CD4-positive, alpha-beta T cell (primary cell): Measurements from ENCODE around the gene ACSL5. TPM values are rescaled to one million over a fixed set of nuclear protein-coding genes. Genes with fewer than 3 reads are reported as not detected.
A peak's percentile ranks its signal among the peaks of the same experiment; 100 is the strongest.

Source experiments
- ATAC-seq: fragments of 200-7000 bp; cut with Tn5 transposase; one replicate; pipeline ENCODE4 v1.10.0; 2022; ENCODE audit warnings: mild to moderate bottlenecking; ENCODE audit not compliant: poor library complexity
- CTCF ChIA-PET: fragments of 350-600 bp; sonication (Branson Sonifier 250); formaldehyde crosslinking; loops from one replicate; lab custom pipeline; 2021; ENCODE audit warnings: antibody characterized with exemption, inconsistent platforms; lab: Charles Lee
- POLR2A ChIA-PET: fragments of 350-600 bp; sonication (Branson Sonifier 250); formaldehyde crosslinking; loops from one replicate; lab custom pipeline; 2021; ENCODE audit warnings: antibody characterized with exemption, inconsistent platforms; lab: Charles Lee
- DNase-seq, 14 experiments: peaks; one replicate each; pipeline ENCODE4 v3.0.0-alpha.2; 2013 to 2020; ENCODE audit warnings: mixed read lengths in 2 of 14
- H3K27ac ChIP-seq, 2 donors: one replicate each; pipeline versions ENCODE4 v1.5.1 to v1.7.0; 2013; ENCODE audit warnings: low read length in 2 of 2, low read depth in 1 of 2, mild to moderate bottlenecking in 1 of 2
- H3K27me3 ChIP-seq, 2 experiments: 1 replicate in 1 of 2; 2 replicates in 1 of 2; pipeline versions ENCODE4 v1.6.1 to v1.7.0; 2013; ENCODE audit warnings: low read length in 2 of 2, control low read depth in 1 of 2, mild to moderate bottlenecking in 1 of 2, moderate library complexity in 1 of 2; ENCODE audit not compliant: insufficient read depth in 2 of 2, control insufficient read depth in 1 of 2
- H3K36me3 ChIP-seq: one replicate; pipeline ENCODE4 v1.6.1; 2013; ENCODE audit warnings: low read length, control low read depth; ENCODE audit not compliant: insufficient read depth
- H3K4me1 ChIP-seq: one replicate; pipeline ENCODE4 v1.6.1; 2013; ENCODE audit warnings: low read length, control low read depth; ENCODE audit not compliant: insufficient read depth
- H3K4me3 ChIP-seq: one replicate; pipeline ENCODE4 v1.5.1; 2013; ENCODE audit warnings: mild to moderate bottlenecking, low read length, moderate library complexity
- H3K9me3 ChIP-seq, 2 experiments: 1 replicate in 1 of 2; 2 replicates in 1 of 2; pipeline versions ENCODE4 v1.6.1 to v1.7.0; 2013; ENCODE audit warnings: low read length in 2 of 2, mild to moderate bottlenecking in 2 of 2, control low read depth in 1 of 2, moderate library complexity in 1 of 2; ENCODE audit not compliant: control insufficient read depth in 1 of 2, insufficient read depth in 1 of 2
- H3K27ac Mint-ChIP-seq: one replicate; pipeline ENCODE4 v1.8.0; 2020; ENCODE audit warnings: mixed read lengths
- H3K27me3 Mint-ChIP-seq: one replicate; pipeline ENCODE4 v1.8.0; 2021; ENCODE audit warnings: mixed read lengths
- H3K36me3 Mint-ChIP-seq: one replicate; pipeline ENCODE4 v1.8.0; 2021; ENCODE audit warnings: low read depth, mixed read lengths
- H3K4me1 Mint-ChIP-seq: one replicate; pipeline ENCODE4 v1.8.0; 2021; ENCODE audit warnings: low read depth, mixed read lengths
- H3K4me3 Mint-ChIP-seq: one replicate; pipeline ENCODE4 v1.8.0; 2020; ENCODE audit warnings: mild to moderate bottlenecking, mixed read lengths
- H3K9me3 Mint-ChIP-seq: one replicate; pipeline ENCODE4 v1.8.0; 2020; ENCODE audit warnings: mixed read lengths
- intact Hi-C, 2 experiments: fragments of 100-400 bp; cut with DNase I in 1 of 2; cut with micrococcal nuclease in 1 of 2; formaldehyde crosslinking; loops; one replicate each; pipeline versions ENCODE4 v1.15.1 to v1.9.0; 2023 to 2025; cut with DNase I, micrococcal nuclease
- total RNA-seq, 174 experiments: library from RNA in 2 of 174; stranded (reverse) in 2 of 174; gene quantifications; one replicate each; pipeline ENCODE4 v1.2.3 and lab custom pipeline; 2021 to 2026
- TF ChIP-seq, protein P1 (sequence below): fragments of 200-600 bp; IDR thresholded peaks from one replicate; pipeline ENCODE4 v1.8.0; 2022; ENCODE audit warnings: antibody characterized with exemption, mild to moderate bottlenecking

Gene ACSL5
- total RNA-seq, 2 experiments from 2014 or later: 11.4 to 14.1 TPM

- no peaks in the 10 kb centered on the region for H3K9me3 ChIP-seq
- Mint-ChIP-seq H3K4me3 (no peak overlapping the region), H3K9me3 (no peaks in the 10 kb centered on the region), H3K27me3 (no peaks in the 10 kb centered on the region), H3K27ac (peak overlapping the region; percentile 72), H3K36me3 (peaks cover 9% of the 10 kb centered on the region), H3K4me1 (peaks cover 58% of the 10 kb centered on the region)
- intact Hi-C loops: no loop called here
- CTCF ChIA-PET: interaction anchor here (1.2 to 1.3 kb wide), 3 partner anchors 11 to 14 kb away, joined by 3 to 5 read pairs (median 4); no protein-coding TSS in a partner anchor
- no peaks in the 10 kb centered on the region for H3K27me3 ChIP-seq
- no peak overlapping the region for H3K4me3 ChIP-seq
- peaks cover under 1% of the 10 kb centered on the region for H3K36me3 ChIP-seq
- TF ChIP-seq, protein P1, sequence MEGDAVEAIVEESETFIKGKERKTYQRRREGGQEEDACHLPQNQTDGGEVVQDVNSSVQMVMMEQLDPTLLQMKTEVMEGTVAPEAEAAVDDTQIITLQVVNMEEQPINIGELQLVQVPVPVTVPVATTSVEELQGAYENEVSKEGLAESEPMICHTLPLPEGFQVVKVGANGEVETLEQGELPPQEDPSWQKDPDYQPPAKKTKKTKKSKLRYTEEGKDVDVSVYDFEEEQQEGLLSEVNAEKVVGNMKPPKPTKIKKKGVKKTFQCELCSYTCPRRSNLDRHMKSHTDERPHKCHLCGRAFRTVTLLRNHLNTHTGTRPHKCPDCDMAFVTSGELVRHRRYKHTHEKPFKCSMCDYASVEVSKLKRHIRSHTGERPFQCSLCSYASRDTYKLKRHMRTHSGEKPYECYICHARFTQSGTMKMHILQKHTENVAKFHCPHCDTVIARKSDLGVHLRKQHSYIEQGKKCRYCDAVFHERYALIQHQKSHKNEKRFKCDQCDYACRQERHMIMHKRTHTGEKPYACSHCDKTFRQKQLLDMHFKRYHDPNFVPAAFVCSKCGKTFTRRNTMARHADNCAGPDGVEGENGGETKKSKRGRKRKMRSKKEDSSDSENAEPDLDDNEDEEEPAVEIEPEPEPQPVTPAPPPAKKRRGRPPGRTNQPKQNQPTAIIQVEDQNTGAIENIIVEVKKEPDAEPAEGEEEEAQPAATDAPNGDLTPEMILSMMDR: no peak
- no peak for DNase-seq
- no peak for ATAC-seq
- peak overlapping the region; percentile 49 to 65 for H3K27ac ChIP-seq
- POLR2A ChIA-PET: interaction anchor here (5.9 kb wide), 1 partner anchor 13 kb away, joined by 40 read pairs; no protein-coding TSS in a partner anchor
- H3K4me1 ChIP-seq: peaks cover 19% of the 10 kb centered on the region
Measured at GRCh38 chr10:112388548-112388947, 14.6 kb downstream of the ACSL5 start.

DNA sequence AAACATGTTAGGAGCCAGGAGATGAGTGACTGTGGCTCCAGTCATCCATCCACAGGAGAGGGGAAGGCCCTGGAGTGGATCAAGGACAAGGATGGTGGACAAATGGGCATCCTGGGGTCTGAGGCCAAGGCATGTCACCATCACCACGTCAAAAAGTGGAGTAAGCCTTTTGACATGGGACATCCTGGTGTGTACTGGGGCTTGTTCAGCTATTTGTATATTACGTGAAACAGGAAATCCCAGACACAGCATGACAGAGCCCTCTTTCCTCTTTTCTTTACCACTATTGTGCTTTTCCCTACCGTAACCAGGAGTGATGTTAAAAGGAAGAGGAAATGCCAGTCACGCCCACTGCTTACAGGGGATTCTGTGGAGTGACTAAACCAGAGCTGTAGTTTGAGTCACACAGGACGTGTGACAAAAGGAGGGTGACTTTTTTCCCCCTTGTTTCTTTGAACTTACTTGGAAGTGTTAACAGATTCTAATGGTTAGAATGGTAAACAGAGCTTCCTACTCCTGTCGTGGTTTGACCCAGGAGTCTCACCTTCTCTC is 15.4 kb downstream of the ACSL5 start:
- no peak overlapping the region for H3K4me3 ChIP-seq
- no peaks in the 10 kb centered on the region for H3K27me3 Mint-ChIP-seq

GRCh38 chr10:112390125-112390703 is 16.3 kb downstream of the ACSL5 start:
- peaks cover 14% of the 10 kb centered on the region for H3K36me3 ChIP-seq
- Mint-ChIP-seq H3K4me1 (peaks cover 45% of the 10 kb centered on the region), H3K27me3 (no peaks in the 10 kb centered on the region), H3K4me3 (no peak overlapping the region), H3K9me3 (no peaks in the 10 kb centered on the region), H3K36me3 (no peaks in the 10 kb centered on the region), H3K27ac (no peak overlapping the region)
- H3K4me3 ChIP-seq: no peak overlapping the region
- ATAC-seq: no peak
- CTCF ChIA-PET: no interaction called here
- intact Hi-C loops: no loop called here
- POLR2A ChIA-PET: interaction anchor here (1.2 to 5.9 kb wide), 2 partner anchors 11 to 14 kb away, joined by 4 to 40 read pairs; no protein-coding TSS in a partner anchor
- TF ChIP-seq, protein P1: no peak
- H3K27me3 ChIP-seq: no peaks in the 10 kb centered on the region
- H3K27ac ChIP-seq: peak overlapping the region in 1 of 2 donors; percentile 65
- DNase-seq: no peak
- H3K4me1 ChIP-seq: peaks cover 14% of the 10 kb centered on the region
- H3K9me3 ChIP-seq: no peaks in the 10 kb centered on the region

More for the DNA sequence above, 15.4 kb downstream of the ACSL5 start:
- ChIA-PET POLR2A (interaction anchor here (1.2 to 5.9 kb wide), 2 partner anchors 10 to 13 kb away, joined by 4 to 40 read pairs; no protein-coding TSS in a partner anchor), CTCF (interaction anchor here (1.2 to 1.3 kb wide), 3 partner anchors 10 to 15 kb away, joined by 3 to 5 read pairs (median 4); no protein-coding TSS in a partner anchor)
- DNase-seq (peak in 7 of 14 experiments; percentile 20 to 90 (median 66)), ATAC-seq (peak; percentile 90)
- Mint-ChIP-seq H3K4me3 (peak overlapping the region; percentile 18), H3K9me3 (no peaks in the 10 kb centered on the region), H3K4me1 (peaks cover 54% of the 10 kb centered on the region), H3K36me3 (peaks cover 5% of the 10 kb centered on the region), H3K27ac (peak overlapping the region; percentile 72)
- intact Hi-C loops: no loop called here
- TF ChIP-seq, protein P1: no peak
- no peaks in the 10 kb centered on the region for H3K9me3 ChIP-seq
- H3K4me1 ChIP-seq: peaks cover 18% of the 10 kb centered on the region
- H3K27ac ChIP-seq: peak overlapping the region; percentile 49 to 65
- peaks cover 6% of the 10 kb centered on the region for H3K36me3 ChIP-seq
- no peaks in the 10 kb centered on the region for H3K27me3 ChIP-seq
